ENCODE results near the gene EDARADD. TPM values are rescaled to one million over a fixed set of nuclear protein-coding genes. Genes with fewer than 3 reads are reported as not detected.

The EDARADD gene
- total and polyA plus RNA-seq, 2 of the 8 experiments (the other 6 are each of a cell fraction or from before 2014, with no cell fraction given) = 3.4 to 6.1 TPM

GRCh38 chr1:236515443-236515958, 121.4 kb downstream of the EDARADD start (continued):
- TF ChIP-seq CTCF (IDR thresholded peaks at IDR 0.05; ENCODE audit: control extremely low read depth in 1 of 3, insufficient read depth in 1 of 3, low read depth in 1 of 3, low read length in 3 of 3) = no peak
- TF ChIP-seq CHD2 (IDR thresholded peaks at IDR 0.05; ENCODE audit: low read length) = no peak
